Effector CD4-positive, alpha-beta T cell (primary cell): ENCODE results near the gene MCF2L.
A peak's percentile ranks its signal among the peaks of the same experiment; 100 is the strongest.

Experiments used
- DNase-seq: peaks from one replicate; pipeline ENCODE4 v3.0.0-alpha.2; 2020

MCF2L gene

DNA sequence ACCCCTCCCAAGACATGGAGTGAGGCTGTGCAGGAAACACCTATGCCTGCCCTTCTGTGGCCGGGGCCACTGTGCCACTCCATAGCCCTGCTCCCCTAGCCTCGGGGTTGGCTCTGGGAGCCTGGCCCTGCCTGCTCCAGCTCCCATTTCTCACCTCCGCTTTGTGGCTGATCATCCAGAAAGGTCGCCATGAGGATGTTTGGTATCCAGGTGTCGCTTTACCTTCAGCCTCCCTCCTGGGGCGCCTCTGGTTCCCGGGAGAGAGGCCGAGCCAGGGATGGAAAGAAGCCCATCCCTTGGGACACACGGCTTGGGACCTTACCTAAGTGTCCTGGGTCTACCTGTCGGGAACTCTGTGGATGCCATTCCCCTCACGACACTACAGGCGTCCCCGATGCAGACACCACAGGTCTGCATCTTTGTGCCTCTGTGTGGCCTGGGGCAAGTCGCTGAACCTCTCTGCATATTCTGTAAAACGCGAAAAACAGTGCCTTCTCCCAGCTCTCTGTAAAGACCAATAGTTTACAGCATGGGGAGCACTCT lies 3.4 kb upstream of the MCF2L start:
- no peak for DNase-seq

DNA sequence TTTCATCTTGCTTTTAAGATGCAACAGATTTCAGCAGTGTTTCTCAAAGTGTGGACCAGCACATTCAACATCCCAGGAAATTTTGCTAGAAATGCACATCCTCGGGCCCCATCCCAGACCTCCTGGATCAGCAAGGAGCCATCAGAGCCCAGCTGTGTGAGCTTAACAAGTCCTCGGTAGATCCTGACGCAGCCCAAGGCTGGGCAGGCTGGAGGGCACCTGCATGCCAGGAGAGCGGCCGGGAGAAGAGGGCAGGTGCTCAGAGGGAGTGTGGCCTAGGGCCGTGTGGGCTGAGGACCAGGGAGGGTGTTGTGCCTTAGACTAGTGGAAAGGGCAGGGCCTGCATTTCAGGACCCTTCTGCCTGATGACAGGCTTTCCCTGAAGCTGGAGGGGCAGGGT lies 2.2 kb upstream of the MCF2L start:
- no peak for DNase-seq

DNA sequence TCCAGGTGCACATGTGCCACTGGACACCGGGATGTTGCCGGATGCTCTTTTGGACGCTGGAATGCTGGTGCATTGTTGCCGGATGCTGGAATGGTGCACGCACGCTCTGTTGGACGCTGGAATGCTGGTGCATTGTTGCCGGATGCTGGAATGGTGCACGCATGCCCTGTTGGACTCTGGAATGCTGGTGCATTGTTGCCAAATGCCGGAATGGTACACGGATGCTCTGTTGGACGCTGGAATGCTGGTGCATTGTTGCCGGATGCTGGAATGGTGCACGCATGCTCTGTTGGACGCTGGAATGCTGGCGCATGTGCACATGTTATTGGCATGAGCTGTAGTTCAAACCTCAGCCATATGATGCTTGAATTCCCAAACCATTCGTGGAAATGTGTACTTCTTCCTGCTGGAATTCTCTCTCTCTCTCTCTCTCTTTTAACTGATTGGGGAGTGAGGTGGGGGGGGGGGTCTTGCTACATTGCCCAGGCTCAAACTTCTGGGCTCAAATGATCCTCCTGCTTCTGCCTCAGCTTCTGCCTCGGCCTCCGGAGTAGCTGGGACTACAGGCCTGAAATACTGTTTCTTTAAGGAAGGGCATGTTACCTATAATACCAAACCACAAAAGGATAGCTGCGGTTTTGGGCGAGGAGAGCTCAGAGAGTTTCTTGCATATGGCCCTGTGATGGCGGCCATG lies 1.2 kb upstream of the MCF2L start:
- no peak for DNase-seq

DNA sequence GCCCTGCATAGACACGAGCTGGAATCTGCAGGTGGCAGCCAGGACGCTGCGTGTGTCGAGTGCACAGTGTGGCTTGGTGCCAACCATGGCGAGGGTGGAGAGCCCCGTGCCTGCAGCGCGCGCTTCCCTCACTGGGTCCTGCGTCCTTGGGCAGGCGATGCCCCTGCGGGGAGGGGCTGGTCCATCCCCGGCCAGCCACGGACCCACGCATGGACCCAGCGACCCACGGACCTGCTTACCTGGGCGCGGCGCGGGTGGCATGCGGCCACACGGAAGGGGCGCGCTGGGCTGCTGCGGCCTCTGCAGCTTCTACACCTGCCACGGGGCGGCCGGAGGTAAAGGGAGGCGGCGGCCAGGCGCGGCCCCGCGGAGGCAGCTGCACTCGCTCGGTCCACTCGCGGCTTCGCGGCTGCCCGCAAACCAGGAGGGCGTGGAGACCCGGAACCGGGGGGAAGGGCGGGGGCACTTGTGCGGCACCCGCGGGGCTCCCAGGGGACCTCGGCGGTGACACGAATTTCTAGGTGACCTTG lies 569 bp upstream of the MCF2L start:
- peak; percentile 38 for DNase-seq

DNA sequence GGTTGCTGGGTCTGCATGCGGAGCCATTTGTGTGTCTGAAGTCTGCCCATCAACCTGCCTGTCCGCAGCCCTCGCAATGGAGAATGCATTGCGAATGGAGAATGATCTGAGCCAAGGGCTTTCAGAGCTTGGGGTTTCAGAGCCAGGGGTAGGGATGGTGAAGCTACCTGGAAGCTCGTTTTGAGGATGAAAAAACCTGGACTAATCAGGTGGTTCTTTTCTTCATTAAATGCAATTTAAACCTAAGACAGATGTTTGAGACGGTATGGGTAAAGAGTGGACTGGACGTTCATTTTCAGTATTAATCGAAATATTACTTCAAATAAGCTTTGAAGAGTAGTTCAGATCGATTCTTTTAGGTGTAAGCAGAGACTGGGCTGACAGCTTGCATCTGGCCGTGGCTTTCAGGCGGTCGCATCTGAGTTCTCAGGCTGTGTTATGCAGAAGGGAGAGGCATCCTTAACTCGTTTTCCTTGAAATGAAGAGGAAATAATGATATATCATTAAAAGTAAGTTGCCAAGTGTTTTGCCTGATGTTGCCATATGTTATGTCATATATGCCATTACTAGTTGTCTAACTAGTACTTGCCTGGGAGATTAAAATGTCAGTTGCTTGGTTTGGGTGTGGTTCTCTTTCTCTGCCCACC lies 801 bp downstream of the MCF2L start:
- DNase-seq, result no peak

DNA sequence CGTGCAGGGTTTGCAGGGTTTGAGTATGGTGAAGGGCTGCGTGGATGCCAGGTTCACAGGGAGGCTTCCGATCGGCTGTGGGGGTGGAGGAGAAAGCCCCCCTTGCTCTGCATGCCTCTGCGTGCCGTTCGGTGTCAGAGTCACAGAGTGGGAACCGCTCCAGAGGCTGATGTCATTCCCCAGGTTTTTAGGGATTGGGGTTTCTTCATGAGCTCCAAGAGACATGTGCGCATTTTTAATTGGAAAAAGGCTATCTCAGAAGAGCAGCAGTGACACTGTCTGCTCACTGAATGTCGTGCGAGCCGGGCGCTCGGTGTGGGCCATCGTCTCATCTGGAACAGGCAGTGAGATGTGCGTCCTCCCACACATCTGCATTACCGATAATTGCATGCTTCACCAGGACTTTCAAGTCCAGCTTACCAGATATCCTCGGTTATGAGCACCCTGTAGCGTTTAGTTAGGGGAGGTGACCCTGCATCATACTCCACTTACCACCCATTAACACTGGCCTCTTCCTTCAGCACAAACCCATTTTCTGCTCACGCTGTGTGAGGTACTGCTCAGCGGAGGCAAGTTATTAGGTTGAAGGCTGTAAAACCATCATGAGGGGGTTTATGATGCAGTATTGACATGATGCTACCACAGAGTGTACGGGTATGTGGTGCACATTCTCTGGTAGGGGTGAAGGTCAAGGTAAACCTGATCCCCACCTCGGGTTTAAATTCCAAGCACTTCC lies 1.7 kb downstream of the MCF2L start:
- DNase-seq, result no peak

DNA sequence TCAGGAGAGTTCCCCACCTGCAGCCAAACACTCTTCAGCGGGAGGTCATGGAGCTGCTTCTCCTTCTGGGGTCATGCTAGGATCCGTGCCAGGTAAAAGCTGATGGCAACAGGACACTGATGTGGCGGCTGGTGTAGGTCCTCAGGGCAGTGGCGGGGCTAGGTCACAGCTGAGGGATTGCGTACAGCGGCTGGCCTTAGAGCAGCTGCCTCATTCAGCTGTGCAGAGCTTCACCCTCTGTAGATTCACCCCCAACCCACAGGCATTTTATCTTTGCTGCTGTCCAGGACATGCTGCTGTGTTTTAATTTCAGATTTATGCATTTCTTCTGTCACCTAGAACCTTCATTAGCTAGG lies 2.3 kb downstream of the MCF2L start:
- no peak for DNase-seq

DNA sequence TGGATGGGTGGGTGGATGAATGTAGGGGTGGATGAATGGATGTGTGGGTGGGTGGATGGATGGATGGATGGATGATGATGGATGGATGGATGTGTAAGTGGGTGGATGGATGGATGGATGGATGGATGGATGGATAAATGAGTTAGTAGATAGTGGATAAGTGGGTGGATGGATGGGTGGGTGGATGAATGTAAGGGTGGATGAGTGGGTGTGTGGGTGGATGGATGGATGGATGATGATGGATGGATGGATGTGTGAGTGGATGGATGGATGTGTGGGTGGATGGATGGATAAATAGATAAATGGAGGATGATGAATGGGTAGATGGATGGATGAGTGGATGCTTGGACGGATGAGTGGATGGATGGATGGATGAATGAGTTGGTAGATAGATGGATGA lies 3.2 kb downstream of the MCF2L start:
- no peak for DNase-seq

DNA sequence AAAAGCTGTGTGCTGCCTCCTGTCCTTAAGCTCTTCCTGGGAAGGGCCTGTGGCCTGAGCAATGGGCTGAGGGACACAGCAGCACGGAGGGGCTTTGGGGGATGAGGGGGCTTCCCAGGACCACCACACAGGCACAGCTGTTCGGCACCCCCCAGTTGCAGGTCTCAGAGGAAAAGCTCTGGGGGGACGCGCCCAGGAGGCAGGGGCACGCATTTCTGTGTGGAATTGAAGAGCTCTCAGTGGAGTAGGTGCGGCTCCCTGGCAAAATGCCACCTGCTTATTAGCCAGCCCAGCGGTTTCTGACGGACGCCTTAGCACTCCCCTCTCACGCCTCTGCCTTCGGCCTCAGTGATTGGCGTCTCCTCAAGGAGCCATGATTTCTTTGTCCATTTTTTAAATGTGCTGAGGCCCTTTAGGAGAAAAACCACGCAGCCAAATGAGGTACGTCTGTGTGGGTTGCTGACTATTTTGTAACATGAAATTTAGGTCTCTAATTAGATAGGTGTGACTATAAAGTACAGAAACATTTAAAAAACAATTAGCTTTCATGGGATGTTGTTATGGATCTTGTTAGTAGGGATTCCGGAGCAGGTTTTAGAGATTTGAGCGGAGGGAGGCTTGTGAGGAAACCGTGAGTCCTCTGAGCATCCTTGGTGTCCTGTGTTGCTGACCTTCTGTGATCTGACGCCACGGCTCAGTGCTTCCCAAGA lies 4.0 kb downstream of the MCF2L start:
- no peak for DNase-seq

DNA sequence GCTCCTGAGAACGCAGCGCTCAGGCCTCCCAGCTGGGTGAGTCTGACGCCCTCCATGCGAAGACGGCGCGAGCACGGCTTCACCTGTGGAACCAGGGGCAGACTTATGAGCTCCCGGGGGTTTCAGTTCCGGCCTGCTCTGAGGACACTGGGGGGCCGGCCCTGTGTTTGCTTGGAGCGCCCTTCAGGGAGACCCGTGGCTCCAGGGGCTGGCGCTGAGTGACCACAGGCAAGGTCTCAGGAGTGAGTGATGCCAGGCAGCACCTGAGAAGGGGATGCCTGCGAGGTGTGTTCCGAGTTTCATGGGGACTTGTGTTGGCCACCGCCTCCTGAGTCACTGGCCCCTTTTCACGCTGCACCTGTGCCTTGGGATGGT lies 4.5 kb downstream of the MCF2L start:
- DNase-seq, result no peak

DNA sequence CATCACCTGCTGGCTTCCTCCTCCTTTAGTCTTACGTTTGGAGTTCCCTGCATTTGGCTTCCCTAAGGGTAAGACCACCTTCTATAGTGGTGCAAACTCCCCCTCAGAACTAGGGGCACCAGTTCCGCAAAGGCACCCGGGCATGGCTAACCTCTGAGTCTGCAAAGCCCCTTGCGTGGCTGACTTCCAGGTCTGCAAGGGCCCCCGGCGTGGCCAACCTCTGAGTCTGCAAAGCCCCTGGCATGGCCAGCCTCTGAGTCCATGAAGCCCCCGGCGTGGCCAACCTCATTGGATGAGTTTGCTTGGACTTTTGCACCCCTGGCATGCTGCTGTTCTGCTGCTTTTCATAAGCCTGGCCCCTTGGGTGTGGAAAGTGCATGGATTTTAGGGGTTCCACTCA lies 5.1 kb downstream of the MCF2L start:
- no peak for DNase-seq

DNA sequence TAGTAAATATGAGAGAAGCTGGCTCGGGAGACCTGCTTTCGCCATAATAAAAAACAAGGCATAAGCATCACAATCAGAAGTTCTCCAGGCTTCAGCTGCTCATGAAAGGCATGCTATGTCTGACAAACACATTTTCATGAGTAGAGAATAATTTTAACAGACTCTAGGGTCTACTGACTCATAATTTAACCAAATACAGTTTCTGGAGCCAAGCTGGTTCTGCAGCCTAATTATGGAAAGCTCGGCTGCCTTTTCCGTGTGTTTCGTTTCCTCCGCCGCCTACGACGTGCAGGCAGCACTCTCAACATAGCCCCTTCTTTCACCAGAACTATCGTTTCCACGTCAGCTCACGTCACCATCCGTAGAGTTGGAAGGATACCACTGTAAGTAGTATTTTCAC lies 5.7 kb downstream of the MCF2L start:
- no peak for DNase-seq

DNA sequence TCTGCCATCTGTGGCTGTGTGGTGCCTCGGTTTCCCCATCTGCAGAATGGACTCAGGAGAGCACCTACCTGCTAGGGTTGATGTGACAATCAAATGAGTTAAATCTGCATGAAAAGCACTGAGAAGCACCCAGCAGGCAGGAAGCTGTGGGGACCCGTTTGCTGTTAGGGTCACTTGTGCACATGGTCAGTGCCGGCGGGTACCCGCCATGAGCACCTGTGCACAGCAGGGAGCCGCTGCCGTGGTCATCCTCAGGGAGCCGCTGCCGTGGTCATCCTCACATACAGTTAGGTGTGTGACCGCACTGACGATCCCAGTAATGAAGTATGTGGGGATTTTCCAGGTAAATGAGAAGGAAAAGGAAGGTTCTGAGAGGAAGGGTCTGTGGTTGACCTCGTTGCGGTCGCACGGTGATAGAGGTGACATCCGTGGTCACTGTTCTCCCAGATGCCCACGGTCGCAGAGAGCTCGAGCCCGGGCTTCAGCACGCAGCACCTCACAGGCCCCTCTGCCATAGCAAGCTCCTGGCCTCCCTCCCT lies 6.5 kb downstream of the MCF2L start:
- DNase-seq, result no peak

DNA sequence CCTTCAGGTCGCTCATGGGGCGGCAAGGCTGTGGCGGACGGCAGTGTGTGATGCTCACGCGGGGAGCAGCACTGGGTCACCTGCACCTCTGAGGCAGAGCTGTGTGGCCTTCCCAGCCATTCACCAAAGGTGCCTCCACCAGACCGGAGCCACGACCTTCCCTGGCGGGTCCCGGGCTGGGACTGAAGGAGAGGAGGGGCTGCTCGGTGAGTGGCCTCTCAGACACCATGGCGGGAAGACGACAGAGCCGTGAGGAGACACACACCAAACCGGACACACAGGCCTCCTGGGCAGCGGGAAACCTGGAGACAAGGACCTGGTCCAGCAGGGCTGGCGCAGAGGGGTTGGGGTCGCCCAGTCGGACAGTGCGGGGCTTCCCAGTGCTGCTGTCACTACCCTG lies 7.5 kb downstream of the MCF2L start:
- DNase-seq, result no peak

DNA sequence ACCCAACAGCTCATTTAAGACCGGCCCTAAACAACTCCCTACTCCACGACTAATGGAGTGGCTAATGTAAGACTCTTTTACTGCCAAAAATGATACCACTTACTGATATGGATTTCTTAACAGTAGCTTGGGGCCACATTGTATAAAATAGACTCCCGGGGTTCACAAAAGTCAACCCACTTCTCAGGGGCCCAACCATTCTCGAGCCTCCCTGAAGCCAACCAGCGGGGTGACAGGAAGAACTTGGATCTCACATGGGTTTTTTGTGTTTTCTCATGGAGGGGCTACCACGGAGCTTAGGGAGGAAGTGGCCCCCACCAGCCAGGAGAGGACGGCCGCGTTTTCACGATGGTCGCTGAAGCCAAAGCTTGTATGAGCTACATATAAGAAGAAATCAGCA lies 8.1 kb downstream of the MCF2L start:
- DNase-seq, result no peak

DNA sequence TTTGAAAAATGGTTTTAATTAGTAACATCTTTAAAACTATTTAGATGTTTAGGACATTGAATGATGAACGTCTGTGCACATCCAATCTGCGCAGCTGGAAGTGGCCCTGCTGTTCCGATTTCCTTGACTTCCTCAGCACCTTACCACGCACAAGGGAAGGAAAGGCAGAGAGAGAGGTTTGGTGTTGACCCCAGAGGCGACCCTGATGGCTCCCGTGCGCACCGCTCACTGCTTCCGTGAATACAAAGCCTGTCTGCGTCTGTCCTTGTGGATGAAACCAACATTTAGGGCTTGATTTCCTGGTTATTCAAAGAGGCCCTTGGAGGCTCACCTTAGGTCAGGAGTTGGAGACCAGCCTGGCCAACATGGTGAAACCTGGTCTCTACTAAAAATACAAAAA lies 8.5 kb downstream of the MCF2L start:
- no peak for DNase-seq

DNA sequence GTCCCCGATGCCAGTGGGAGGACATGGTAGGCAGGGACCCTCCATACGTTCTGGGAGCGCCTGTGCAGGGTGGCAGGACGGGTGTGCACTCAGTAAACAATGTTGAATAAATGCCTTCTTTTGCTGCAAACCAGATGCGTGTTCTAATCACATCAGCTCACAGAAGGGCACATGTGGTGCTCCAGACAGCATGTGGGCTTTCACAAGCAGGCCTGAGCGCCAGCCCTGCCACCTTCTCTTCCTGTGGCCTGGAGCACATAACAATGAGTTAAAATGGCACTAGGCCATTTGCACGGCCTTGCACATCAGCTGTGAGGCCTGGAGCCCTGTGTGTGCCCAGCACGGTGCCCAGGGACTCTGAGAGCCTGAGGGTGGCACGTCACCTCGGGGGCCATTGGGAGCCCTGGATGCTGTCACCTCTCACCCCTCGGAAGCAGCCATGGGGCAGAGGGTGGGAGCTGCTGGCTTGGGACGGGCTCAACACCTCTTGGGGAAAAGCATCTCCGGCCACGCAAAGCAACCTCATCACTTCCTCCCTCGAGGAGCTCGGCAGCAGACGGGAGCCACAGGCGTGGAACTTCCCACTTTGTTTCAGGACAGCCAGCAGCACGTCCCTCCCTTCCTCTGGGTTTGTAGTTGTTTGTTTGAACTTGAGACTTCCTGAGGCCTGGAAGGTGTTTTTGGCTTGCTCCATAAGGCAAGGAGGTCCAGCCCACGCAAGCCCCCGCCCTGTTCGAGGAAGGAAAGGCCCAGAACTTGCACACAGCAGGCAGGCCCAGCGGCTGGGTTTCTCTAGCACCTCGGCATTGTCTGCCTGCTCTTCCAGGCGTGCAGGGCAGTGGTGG lies 9.8 kb downstream of the MCF2L start:
- no peak for DNase-seq

DNA sequence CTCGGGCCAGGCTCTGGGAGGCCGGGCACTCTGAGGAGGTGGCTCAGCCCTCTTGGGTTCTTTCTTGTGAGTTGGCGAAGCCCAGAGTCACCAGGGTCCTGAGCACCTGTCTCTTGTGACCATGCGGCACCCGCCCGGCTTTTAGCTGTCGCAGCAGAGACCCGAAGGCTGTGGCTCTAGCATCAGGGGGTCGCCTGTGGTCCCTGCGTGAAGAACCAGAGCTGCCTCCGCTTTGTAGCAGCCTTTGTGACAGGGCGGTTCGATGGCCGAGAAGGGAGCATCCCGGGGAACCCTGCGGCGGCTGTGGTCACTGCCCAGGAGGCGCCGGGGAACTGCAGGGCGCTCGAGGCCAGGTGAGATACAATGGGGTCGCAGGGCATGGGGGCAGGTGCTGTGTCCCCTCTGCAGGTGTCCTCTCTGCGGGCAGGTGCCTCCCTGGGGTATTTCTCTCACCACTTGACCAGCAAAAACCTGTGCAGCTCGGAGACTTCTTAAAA lies 10.4 kb downstream of the MCF2L start:
- no peak for DNase-seq

DNA sequence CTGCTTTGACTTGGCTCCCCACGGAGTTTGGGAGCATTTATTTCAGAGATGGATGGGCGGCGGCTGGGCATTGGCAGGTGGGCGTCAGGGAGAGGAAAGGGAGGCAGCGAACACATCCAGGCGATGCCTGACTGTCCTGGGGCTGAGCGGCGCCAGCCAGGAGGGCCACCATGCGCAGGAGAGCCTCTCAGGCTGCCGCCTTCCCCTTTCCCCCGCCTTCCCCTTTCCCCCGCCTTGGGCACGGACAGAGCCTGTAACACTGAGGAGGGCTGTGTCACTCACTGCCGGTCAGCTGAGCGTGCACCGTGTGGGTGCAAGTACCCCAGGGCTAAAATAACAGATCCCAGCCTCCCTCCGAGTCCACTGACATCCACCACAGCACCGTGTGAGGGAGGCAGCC lies 11.4 kb downstream of the MCF2L start:
- DNase-seq, result no peak

DNA sequence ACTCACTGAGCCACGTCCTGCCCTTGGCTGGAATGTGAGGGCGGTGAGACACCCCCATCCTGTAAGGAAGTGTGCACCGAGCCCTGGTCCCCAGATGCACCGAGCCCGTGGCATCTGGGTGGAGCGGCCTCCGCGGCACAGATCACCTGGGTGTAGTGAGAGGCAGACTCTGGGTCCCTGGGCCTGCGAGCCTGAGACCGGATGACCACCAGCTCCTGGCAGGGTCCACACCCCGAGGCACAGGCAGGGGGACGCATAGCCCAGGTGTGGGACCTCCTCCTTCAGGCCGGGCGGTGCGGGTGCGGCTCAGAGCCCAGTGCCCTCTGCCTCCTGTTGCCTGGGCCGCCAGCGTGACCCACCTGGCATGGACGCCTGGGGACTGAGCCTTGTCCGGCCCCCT lies 12.4 kb downstream of the MCF2L start:
- DNase-seq, result no peak

DNA sequence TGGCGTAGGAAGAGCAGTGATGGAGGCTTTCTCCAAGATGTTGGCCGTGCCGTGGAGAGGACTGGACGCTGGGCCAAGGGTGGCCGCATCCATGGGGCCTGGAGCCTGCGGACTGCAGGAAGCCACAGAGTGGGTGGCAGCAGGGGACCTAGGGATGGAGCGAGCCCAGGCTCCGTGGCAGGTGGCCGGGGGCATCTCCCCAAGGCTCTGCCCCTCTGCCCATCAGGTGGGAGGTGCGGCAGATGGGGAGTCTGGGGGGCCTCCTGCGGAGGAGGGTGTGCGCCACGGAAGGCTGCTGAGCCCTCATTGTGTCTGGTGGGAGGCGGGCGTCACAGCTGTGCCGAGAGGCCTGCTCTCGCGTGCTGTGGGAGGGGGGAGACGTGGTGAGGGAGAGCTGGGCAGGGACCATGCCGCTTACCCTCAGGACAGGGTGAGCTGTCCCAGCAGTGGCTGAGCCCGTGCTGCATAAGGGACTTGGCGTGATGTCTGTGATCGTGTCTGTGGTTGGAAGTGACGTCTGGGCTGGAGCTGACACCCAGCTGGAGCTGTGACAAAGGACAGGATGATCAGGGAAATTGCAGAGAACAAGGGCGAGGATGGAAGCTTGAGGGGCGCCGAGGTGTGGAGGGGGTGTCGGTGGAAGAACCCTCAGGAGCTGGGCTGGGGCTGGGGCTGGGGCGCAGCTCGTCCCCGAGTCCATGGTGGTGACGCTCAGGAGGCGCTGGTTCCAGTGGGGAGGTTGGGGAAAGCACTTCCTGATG lies 13.4 kb downstream of the MCF2L start:
- DNase-seq, result no peak
